ENCODE measurements around the gene PI4K2A. TPM values are rescaled to one million over a fixed set of nuclear protein-coding genes. Genes with fewer than 3 reads are reported as not detected.
"Not testable (repeated sequence)": the region's sequence is repeated elsewhere in the genome, so short reads cannot be mapped to it uniquely, and the experiment has no call there.

Gene PI4K2A
- total RNA-seq, 2 experiments from 2014 or later: 8.5 to 8.9 TPM

- CTCF ChIA-PET: interaction anchor here (0.7 kb wide), 2 partner anchors 11 to 25 kb away, joined by 3 read pairs; no protein-coding TSS in a partner anchor
- H3K27ac Mint-ChIP-seq: peak within 1 kb of the TSS; percentile 85
- H3K4me3 Mint-ChIP-seq: peak within 1 kb of the TSS; percentile 85
- peak; percentile 94 for DNase-seq
- POLR2A ChIA-PET: no interaction called here
- no peaks in the 10 kb centered on the region for H3K36me3 Mint-ChIP-seq (ENCODE audit: low read depth)
- peaks cover 16% of the 10 kb centered on the region for H3K4me1 Mint-ChIP-seq
- intact Hi-C loops (cut with DNase I, micrococcal nuclease): loop anchor here (1.0 to 2.0 kb wide), 6 partner anchors 8 to 187 kb away; partner anchors contain the start of genes MMS19 (in 2 of the 2), UBTD1 (in 2 of the 2), AVPI1 (in 1 of the 2) and EXOSC1 (in 1 of the 2)
- no peaks in the 10 kb centered on the region for H3K9me3 Mint-ChIP-seq (ENCODE audit: low read depth)
- ATAC-seq: peak; percentile 99
- H3K27me3 Mint-ChIP-seq: no peaks in the 10 kb centered on the region
Measured at GRCh38 chr10:97632949-97633884, 7.3 kb upstream of the PI4K2A start, which contains the start of gene MORN4. Gene MORN4 (minus strand): TSS chr10:97633500. CDS start chr10:97619653, 13,847 bp downstream.

DNA sequence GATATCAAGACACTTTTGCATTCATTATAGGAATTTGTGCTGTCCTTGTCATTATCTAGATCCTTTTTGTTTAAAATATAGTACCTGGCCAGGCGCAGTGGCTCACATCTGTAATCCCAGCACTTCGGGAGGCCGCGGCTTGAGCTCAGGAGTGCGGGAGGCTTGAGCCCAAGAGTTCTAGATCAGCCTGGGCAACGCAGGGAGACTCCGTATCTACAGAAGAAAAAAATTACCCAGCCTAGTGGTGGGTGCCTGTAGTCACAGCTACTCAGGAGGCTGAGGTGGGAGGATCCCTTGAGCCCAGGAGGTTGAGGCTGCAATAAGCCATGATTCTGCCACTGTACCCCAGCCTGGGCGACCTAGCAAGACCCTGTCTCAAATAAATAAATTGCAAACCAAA is 6.5 kb upstream of the PI4K2A start:
- Mint-ChIP-seq H3K36me3 (ENCODE audit: low read depth) (no peaks in the 10 kb centered on the region), H3K4me3 (peak overlapping the region; percentile 85), H3K4me1 (peaks cover 16% of the 10 kb centered on the region), H3K27me3 (no peaks in the 10 kb centered on the region), H3K9me3 (ENCODE audit: low read depth) (no peaks in the 10 kb centered on the region), H3K27ac (no peak overlapping the region)
- ChIA-PET POLR2A (no interaction called here), CTCF (interaction anchor here (0.6 to 0.7 kb wide), 3 partner anchors 10 to 1254 kb away, joined by 3 read pairs; no protein-coding TSS in a partner anchor)
- peak; percentile 47 for ATAC-seq
- peak; percentile 38 for DNase-seq
- intact Hi-C loops (cut with DNase I, micrococcal nuclease): loop anchor here (1.0 to 2.0 kb wide), 6 partner anchors 7 to 188 kb away; partner anchors contain the start of genes MMS19 (in 2 of the 2), UBTD1 (in 2 of the 2), AVPI1 (in 1 of the 2) and EXOSC1 (in 1 of the 2)

- Mint-ChIP-seq H3K9me3 (ENCODE audit: low read depth) (no peaks in the 10 kb centered on the region), H3K27me3 (no peaks in the 10 kb centered on the region), H3K4me3 (no peak overlapping the region), H3K4me1 (peaks cover 20% of the 10 kb centered on the region), H3K36me3 (ENCODE audit: low read depth) (no peaks in the 10 kb centered on the region), H3K27ac (no peak overlapping the region)
- no peak for DNase-seq
- ChIA-PET POLR2A (no interaction called here), CTCF (interaction anchor here (0.6 kb wide), 1 partner anchor 86 kb away, joined by 3 read pairs; no protein-coding TSS in a partner anchor)
- ATAC-seq: no peak
- intact Hi-C loops (cut with DNase I, micrococcal nuclease): no loop called here
Measured at GRCh38 chr10:97635577-97635976, 4.9 kb upstream of the PI4K2A start.

GRCh38 chr10:97639090-97639489 is 1.4 kb upstream of the PI4K2A start:
- peaks cover 18% of the 10 kb centered on the region for H3K4me1 Mint-ChIP-seq
- POLR2A ChIA-PET: interaction anchor here (0.6 kb wide), 2 partner anchors 10 to 18 kb away, joined by 5 to 9 read pairs; no protein-coding TSS in a partner anchor
- intact Hi-C loops (cut with DNase I, micrococcal nuclease); H3K27ac Mint-ChIP-seq; ATAC-seq; H3K36me3 Mint-ChIP-seq (ENCODE audit: low read depth); H3K4me3 Mint-ChIP-seq; DNase-seq; H3K27me3 Mint-ChIP-seq; H3K9me3 Mint-ChIP-seq (ENCODE audit: low read depth): not testable (repeated sequence)
- CTCF ChIA-PET: interaction anchor here (0.6 kb wide), 2 partner anchors 13 to 442 kb away, joined by 3 read pairs; no protein-coding TSS in a partner anchor

DNA sequence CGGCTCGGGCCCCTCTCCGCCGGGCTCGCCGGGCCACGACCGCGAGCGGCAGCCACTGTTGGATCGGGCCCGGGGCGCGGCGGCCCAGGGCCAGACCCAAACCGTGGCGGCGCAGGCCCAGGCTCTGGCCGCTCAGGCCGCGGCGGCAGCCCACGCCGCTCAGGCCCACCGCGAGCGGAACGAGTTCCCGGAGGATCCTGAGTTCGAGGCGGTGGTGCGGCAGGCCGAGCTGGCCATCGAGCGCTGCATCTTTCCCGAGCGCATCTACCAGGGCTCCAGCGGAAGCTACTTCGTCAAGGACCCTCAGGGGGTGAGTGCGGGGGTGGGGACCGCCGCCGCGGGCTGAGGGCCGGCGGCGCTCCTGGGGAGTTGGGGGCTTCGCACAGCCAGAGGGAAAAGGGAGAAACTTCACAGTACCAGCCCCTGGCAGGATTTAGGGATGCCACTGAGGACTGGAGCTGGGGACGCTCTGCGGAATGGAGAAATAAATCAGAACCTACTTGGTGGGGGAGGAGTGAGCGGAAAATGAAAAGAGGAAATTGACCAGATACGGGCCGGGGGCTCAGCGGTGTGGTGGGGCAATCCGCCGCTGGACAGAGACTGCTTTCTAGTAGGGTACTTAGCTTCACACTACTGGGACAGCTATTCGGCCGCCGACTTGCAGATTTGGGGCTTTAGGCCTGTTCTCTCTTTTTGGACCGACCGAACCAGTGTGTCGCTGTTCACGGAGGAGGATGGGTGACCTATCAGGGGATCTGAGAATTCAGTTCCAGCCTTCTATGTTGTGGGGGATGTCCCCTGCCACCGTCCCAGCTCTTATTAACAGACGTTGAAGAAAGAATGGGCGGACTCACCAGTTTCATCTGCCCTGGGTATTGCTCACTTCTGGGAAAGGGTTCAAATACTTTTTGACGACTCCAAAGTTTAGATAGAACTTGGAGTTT is 669 bp downstream of the PI4K2A start:
- Mint-ChIP-seq H3K27ac (peak overlapping the region; percentile 93), H3K4me1 (peaks cover 18% of the 10 kb centered on the region), H3K4me3 (peak overlapping the region; percentile 97), H3K9me3 (ENCODE audit: low read depth) (no peaks in the 10 kb centered on the region), H3K36me3 (ENCODE audit: low read depth) (peaks cover 5% of the 10 kb centered on the region), H3K27me3 (no peaks in the 10 kb centered on the region)
- ChIA-PET POLR2A (interaction anchor here (0.5 to 0.8 kb wide), 2 partner anchors 46 to 225 kb away, joined by 3 to 4 read pairs; partner anchors contain the start of gene AVPI1), CTCF (interaction anchor here (0.5 to 1.5 kb wide), 12 partner anchors 14 to 579 kb away, joined by 3 to 5 read pairs (median 3); partner anchors contain the start of genes ANKRD2 and AVPI1)
- peak; percentile 49 for DNase-seq
- peak; percentile 5 for ATAC-seq
- intact Hi-C loops (cut with DNase I, micrococcal nuclease): loop anchor here (1.0 to 10.0 kb wide), 12 partner anchors 8 to 1984 kb away; partner anchors contain the start of genes AVPI1 (in 2 of the 2), MMS19 (in 2 of the 2), UBTD1 (in 2 of the 2) and ARHGAP19 (in 1 of the 2)

DNA sequence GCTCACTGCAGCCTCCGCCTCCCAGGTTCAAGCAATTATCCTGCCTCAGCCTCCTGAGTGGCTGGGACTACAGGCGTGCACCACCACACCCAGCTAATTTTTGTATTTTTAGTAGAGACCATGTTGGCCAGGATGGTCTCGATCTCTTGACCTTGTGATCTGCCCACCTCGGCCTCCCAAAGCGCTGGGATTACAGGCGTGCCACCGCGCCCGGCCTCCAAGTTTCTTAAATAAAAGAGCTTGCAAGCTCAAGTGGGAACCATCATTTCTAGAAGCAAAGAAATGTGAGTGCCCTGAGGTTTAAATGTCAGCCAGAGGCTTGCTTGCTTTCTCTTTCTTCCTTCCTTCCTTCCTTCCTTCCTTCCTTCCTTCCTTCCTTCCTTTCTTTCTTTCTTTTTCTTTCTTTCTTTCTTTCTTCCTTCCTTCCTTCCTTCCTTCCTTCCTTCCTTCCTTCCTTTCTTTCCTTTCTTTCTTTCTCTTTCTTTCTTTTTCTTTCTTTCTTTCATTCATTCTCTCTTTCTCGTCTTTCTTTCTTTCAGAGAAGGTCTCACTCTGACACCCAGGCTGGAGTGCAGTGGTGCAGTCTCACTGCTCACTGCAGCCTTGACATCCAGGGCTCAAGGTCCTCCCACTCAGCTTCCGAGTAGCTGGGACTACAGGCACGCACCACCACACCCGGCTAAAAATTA is 2.1 kb downstream of the PI4K2A start:
- not testable (repeated sequence) for H3K27ac Mint-ChIP-seq; H3K27me3 Mint-ChIP-seq; ATAC-seq; DNase-seq; H3K9me3 Mint-ChIP-seq (ENCODE audit: low read depth); H3K36me3 Mint-ChIP-seq (ENCODE audit: low read depth); H3K4me3 Mint-ChIP-seq
- peaks cover 22% of the 10 kb centered on the region for H3K4me1 Mint-ChIP-seq
- ChIA-PET POLR2A (interaction anchor here (0.7 kb wide), 1 partner anchor 21 kb away, joined by 9 read pairs; no protein-coding TSS in a partner anchor), CTCF (interaction anchor here (0.6 to 1.5 kb wide), 4 partner anchors 15 to 451 kb away, joined by 3 to 4 read pairs (median 4); partner anchors contain the start of gene ANKRD2)
- intact Hi-C loops (cut with DNase I, micrococcal nuclease): loop anchor here in 1 of 2 experiments (5.0 to 10.0 kb wide), 2 partner anchors 1055 to 1982 kb away; partner anchors contain the start of genes SLC25A28 and TM9SF3

- no peak for ATAC-seq
- no peak overlapping the region for H3K27ac Mint-ChIP-seq
- intact Hi-C loops (cut with DNase I, micrococcal nuclease): loop anchor here in 1 of 2 experiments (5.0 to 10.0 kb wide), 2 partner anchors 1056 to 1981 kb away; partner anchors contain the start of genes SLC25A28 and TM9SF3
- H3K4me3 Mint-ChIP-seq: no peak overlapping the region
- POLR2A ChIA-PET: no interaction called here
- peaks cover 5% of the 10 kb centered on the region for H3K36me3 Mint-ChIP-seq (ENCODE audit: low read depth)
- no peaks in the 10 kb centered on the region for H3K27me3 Mint-ChIP-seq
- no peak for DNase-seq
- CTCF ChIA-PET: interaction anchor here (1.4 kb wide), 1 partner anchor 58 kb away, joined by 4 read pairs; no protein-coding TSS in a partner anchor
- peaks cover 27% of the 10 kb centered on the region for H3K4me1 Mint-ChIP-seq
- H3K9me3 Mint-ChIP-seq (ENCODE audit: low read depth): no peaks in the 10 kb centered on the region
Measured at GRCh38 chr10:97643441-97643985, 3.0 kb downstream of the PI4K2A start.

GRCh38 chr10:97644936-97645335 is 4.5 kb downstream of the PI4K2A start:
- peaks cover 37% of the 10 kb centered on the region for H3K4me1 Mint-ChIP-seq

GRCh38 chr10:97647556-97647955 is 7.1 kb downstream of the PI4K2A start:
- no peaks in the 10 kb centered on the region for H3K9me3 Mint-ChIP-seq (ENCODE audit: low read depth)
- H3K27me3 Mint-ChIP-seq: no peaks in the 10 kb centered on the region
- ChIA-PET POLR2A (interaction anchor here (0.6 kb wide), 1 partner anchor 75 kb away, joined by 4 read pairs; the partner anchor contains the start of gene ANKRD2), CTCF (no interaction called here)
- no peak overlapping the region for H3K4me3 Mint-ChIP-seq
- H3K27ac Mint-ChIP-seq: peak overlapping the region; percentile 5
- H3K36me3 Mint-ChIP-seq (ENCODE audit: low read depth): peaks cover 5% of the 10 kb centered on the region
- ATAC-seq: no peak
- peaks cover 29% of the 10 kb centered on the region for H3K4me1 Mint-ChIP-seq
- no peak for DNase-seq
- intact Hi-C loops (cut with DNase I, micrococcal nuclease): loop anchor here in 1 of 2 experiments (10.0 kb wide), 1 partner anchor 1977 kb away; the partner anchor contains the start of gene SLC25A28

More at GRCh38 chr10:97644936-97645335, 4.5 kb downstream of the PI4K2A start:
- ChIA-PET POLR2A (no interaction called here), CTCF (no interaction called here)
- Mint-ChIP-seq H3K27me3 (no peaks in the 10 kb centered on the region), H3K27ac (no peak overlapping the region), H3K9me3 (ENCODE audit: low read depth) (no peaks in the 10 kb centered on the region), H3K36me3 (ENCODE audit: low read depth) (peaks cover 5% of the 10 kb centered on the region), H3K4me3 (no peak overlapping the region)
- DNase-seq: no peak
- intact Hi-C loops (cut with DNase I, micrococcal nuclease): loop anchor here in 1 of 2 experiments (5.0 to 10.0 kb wide), 2 partner anchors 1058 to 1980 kb away; partner anchors contain the start of genes SLC25A28 and TM9SF3
- ATAC-seq: no peak

Measured in activated CD4-positive, alpha-beta T cell treated with anti-CD3 and anti-CD28 coated beads for 36 hours (primary cell).